HG02970 (cell line): ENCODE data around the gene PCAT7.
"Not testable (repeated sequence)": the region's sequence is repeated elsewhere in the genome, so short reads cannot be mapped to it uniquely, and the experiment has no call there.

Experiments used
- ATAC-seq: cut with Tn5 transposase; IDR thresholded peaks from one replicate; pipeline ENCODE4 v1.9.1; 2021; ENCODE audit warnings: mild to moderate bottlenecking, moderate library complexity, moderate number of reproducible peaks; ENCODE audit not compliant: unreplicated experiment, low FRiP score

Gene PCAT7

GRCh38 chr9:94560237-94560636 lies 5.4 kb downstream of the PCAT7 start:
- no peak for ATAC-seq

GRCh38 chr9:94563548-94563947 lies 8.7 kb downstream of the PCAT7 start:
- no peak for ATAC-seq

GRCh38 chr9:94564279-94564678 lies 9.4 kb downstream of the PCAT7 start:
- not testable (repeated sequence) for ATAC-seq

- no peak for ATAC-seq
These were observed 11.7 kb downstream of the PCAT7 start for GRCh38 chr9:94566550-94566949.

- ATAC-seq = no peak
These were observed 12.4 kb downstream of the PCAT7 start for GRCh38 chr9:94567271-94567670.

- no peak for ATAC-seq
These were observed 13.5 kb downstream of the PCAT7 start for GRCh38 chr9:94568250-94568889.

- ATAC-seq = no peak
These were observed 14.3 kb downstream of the PCAT7 start for GRCh38 chr9:94568972-94569712.

GRCh38 chr9:94576131-94576530 lies 21.2 kb downstream of the PCAT7 start:
- ATAC-seq = no peak

- ATAC-seq = no peak
These were observed 22.2 kb downstream of the PCAT7 start for GRCh38 chr9:94577036-94577435.

- no peak for ATAC-seq
These were observed 22.7 kb downstream of the PCAT7 start for GRCh38 chr9:94577571-94577970.

GRCh38 chr9:94581728-94582127 lies 26.8 kb downstream of the PCAT7 start:
- no peak for ATAC-seq

GRCh38 chr9:94584555-94584954 lies 29.7 kb downstream of the PCAT7 start:
- ATAC-seq = no peak

- ATAC-seq = no peak
These were observed 31.4 kb downstream of the PCAT7 start for GRCh38 chr9:94586316-94586715.

GRCh38 chr9:94586814-94587213 lies 31.9 kb downstream of the PCAT7 start:
- ATAC-seq = no peak

GRCh38 chr9:94588681-94589080 lies 33.8 kb downstream of the PCAT7 start:
- no peak for ATAC-seq

- ATAC-seq = not testable (repeated sequence)
These were observed 36.2 kb downstream of the PCAT7 start for GRCh38 chr9:94591046-94591545.

GRCh38 chr9:94591876-94592275 lies 37.0 kb downstream of the PCAT7 start:
- no peak for ATAC-seq

- ATAC-seq = not testable (repeated sequence)
These were observed 37.8 kb downstream of the PCAT7 start for GRCh38 chr9:94592683-94593082.

- no peak for ATAC-seq
These were observed 38.8 kb downstream of the PCAT7 start, which contains the start of gene FBP2 for GRCh38 chr9:94593459-94594345. TSS of gene FBP2 (minus strand) at chr9:94593824. CDS start at chr9:94593726, 98 bp downstream.

GRCh38 chr9:94599102-94599501 lies 44.2 kb downstream of the PCAT7 start:
- no peak for ATAC-seq

- ATAC-seq = no peak
These were observed 45.4 kb downstream of the PCAT7 start for GRCh38 chr9:94600258-94600657.
